GM21381 (cell line): ENCODE results near the gene COL7A1.

Experiments used
- ATAC-seq: cut with Tn5 transposase; IDR thresholded peaks from one replicate; pipeline ENCODE4 v1.9.1; 2021; ENCODE audit warnings: mild to moderate bottlenecking, moderate library complexity; ENCODE audit not compliant: unreplicated experiment

Gene COL7A1

GRCh38 chr3:48619541-48620524, 24.7 kb upstream of the COL7A1 start:
- ATAC-seq: no peak

GRCh38 chr3:48617559-48617958, 22.4 kb upstream of the COL7A1 start:
- ATAC-seq: no peak

- ATAC-seq: no peak
Observed at GRCh38 chr3:48614044-48614443, 18.9 kb upstream of the COL7A1 start.

GRCh38 chr3:48612309-48612708, 17.2 kb upstream of the COL7A1 start:
- no peak for ATAC-seq

GRCh38 chr3:48609088-48610005, 14.2 kb upstream of the COL7A1 start, which contains the start of gene UQCRC1:
UQCRC1 (minus strand) TSS chr3:48609646; CDS start chr3:48609620, 26 bp downstream.
- ATAC-seq: peak; percentile 92

- no peak for ATAC-seq
Observed at GRCh38 chr3:48607519-48607918, 12.4 kb upstream of the COL7A1 start.

GRCh38 chr3:48601622-48601994, 6.5 kb upstream of the COL7A1 start:
- no peak for ATAC-seq

GRCh38 chr3:48600711-48601621, 5.8 kb upstream of the COL7A1 start:
- ATAC-seq: no peak

- no peak for ATAC-seq
Observed at GRCh38 chr3:48599509-48600285, 4.6 kb upstream of the COL7A1 start.

GRCh38 chr3:48599077-48599501, 4.0 kb upstream of the COL7A1 start:
- no peak for ATAC-seq

GRCh38 chr3:48598323-48599076, 3.4 kb upstream of the COL7A1 start:
- no peak for ATAC-seq

- ATAC-seq: no peak
Observed at GRCh38 chr3:48597408-48597800, 2.3 kb upstream of the COL7A1 start.

GRCh38 chr3:48596676-48597407, 1.7 kb upstream of the COL7A1 start:
- ATAC-seq: no peak

- ATAC-seq: no peak
Observed at GRCh38 chr3:48596157-48596556, 1.0 kb upstream of the COL7A1 start.

GRCh38 chr3:48595526-48596121, 495 bp upstream of the COL7A1 start:
- ATAC-seq: no peak

- ATAC-seq: no peak
Observed at GRCh38 chr3:48594417-48595049, 596 bp downstream of the COL7A1 start.

GRCh38 chr3:48593337-48593736, 1.8 kb downstream of the COL7A1 start:
- ATAC-seq: no peak
